ENCODE data around the gene WDR4.
"Not testable (repeated sequence)": the region's sequence is repeated elsewhere in the genome, so short reads cannot be mapped to it uniquely, and the experiment has no call there.

Gene WDR4

GRCh38 chr21:42854246-42855010 is 24.9 kb downstream of the WDR4 start:
- in situ Hi-C loops (cut with MboI; ENCODE audit: low sequenced_read_pairs) = no loop called here

- in situ Hi-C loops (cut with MboI; ENCODE audit: low sequenced_read_pairs) = no loop called here
Measured at GRCh38 chr21:42853621-42854020, 25.7 kb downstream of the WDR4 start.

- in situ Hi-C loops (cut with MboI; ENCODE audit: low sequenced_read_pairs) = no loop called here
Measured at GRCh38 chr21:42852925-42853570, 26.3 kb downstream of the WDR4 start.

GRCh38 chr21:42851812-42852665 is 27.3 kb downstream of the WDR4 start:
- in situ Hi-C loops (cut with MboI; ENCODE audit: low sequenced_read_pairs) = no loop called here

GRCh38 chr21:42850866-42851391 is 28.4 kb downstream of the WDR4 start:
- in situ Hi-C loops (cut with MboI; ENCODE audit: low sequenced_read_pairs) = no loop called here

- in situ Hi-C loops (cut with MboI; ENCODE audit: low sequenced_read_pairs) = no loop called here
Measured at GRCh38 chr21:42850463-42850862, 28.9 kb downstream of the WDR4 start.

- in situ Hi-C loops (cut with MboI; ENCODE audit: low sequenced_read_pairs) = no loop called here
Measured at GRCh38 chr21:42849759-42850412, 29.5 kb downstream of the WDR4 start.

GRCh38 chr21:42848932-42849758 is 30.2 kb downstream of the WDR4 start:
- in situ Hi-C loops (cut with MboI; ENCODE audit: low sequenced_read_pairs) = no loop called here

- in situ Hi-C loops (cut with MboI; ENCODE audit: low sequenced_read_pairs) = not testable (repeated sequence)
Measured at GRCh38 chr21:42848144-42848931, 31.0 kb downstream of the WDR4 start.

GRCh38 chr21:42847726-42848125 is 31.6 kb downstream of the WDR4 start:
- in situ Hi-C loops (cut with MboI; ENCODE audit: low sequenced_read_pairs) = no loop called here

- in situ Hi-C loops (cut with MboI; ENCODE audit: low sequenced_read_pairs) = no loop called here
Measured at GRCh38 chr21:42847051-42847707, 32.2 kb downstream of the WDR4 start.

- in situ Hi-C loops (cut with MboI; ENCODE audit: low sequenced_read_pairs) = no loop called here
Measured at GRCh38 chr21:42846221-42846620, 33.1 kb downstream of the WDR4 start.

- in situ Hi-C loops (cut with MboI; ENCODE audit: low sequenced_read_pairs) = no loop called here
Measured at GRCh38 chr21:42845296-42845965, 33.9 kb downstream of the WDR4 start.

GRCh38 chr21:42844411-42845113 is 34.8 kb downstream of the WDR4 start:
- in situ Hi-C loops (cut with MboI; ENCODE audit: low sequenced_read_pairs) = no loop called here

- in situ Hi-C loops (cut with MboI; ENCODE audit: low sequenced_read_pairs) = no loop called here
Measured at GRCh38 chr21:42843056-42843455, 36.3 kb downstream of the WDR4 start.

- in situ Hi-C loops (cut with MboI; ENCODE audit: low sequenced_read_pairs) = not testable (repeated sequence)
Measured at GRCh38 chr21:42841916-42842655, 37.3 kb downstream of the WDR4 start.

Data from HL-60/S4 treated with phorbol 12-myristate 13-acetate at 8.2 ng/mL for 4 days and 3 days (cell line).